GM18508 (cell line): Measurements from ENCODE around the gene EGR1.

ENCODE experiments used
- ATAC-seq: cut with Tn5 transposase; IDR thresholded peaks from one replicate; pipeline ENCODE4 v1.9.1; 2021; ENCODE audit warnings: moderate number of reproducible peaks; ENCODE audit not compliant: insufficient read depth, unreplicated experiment

Gene EGR1

GRCh38 chr5:138465261-138466124, at the start of gene EGR1:
TSS of gene EGR1 (plus strand) at chr5:138465479. CDS start at chr5:138465762, 283 bp downstream.
- peak; percentile 23 for ATAC-seq

- ATAC-seq = no peak
These were observed 46.8 kb upstream of the EGR1 start for GRCh38 chr5:138418444-138418843.

GRCh38 chr5:138425079-138425478, 40.2 kb upstream of the EGR1 start:
- no peak for ATAC-seq

DNA sequence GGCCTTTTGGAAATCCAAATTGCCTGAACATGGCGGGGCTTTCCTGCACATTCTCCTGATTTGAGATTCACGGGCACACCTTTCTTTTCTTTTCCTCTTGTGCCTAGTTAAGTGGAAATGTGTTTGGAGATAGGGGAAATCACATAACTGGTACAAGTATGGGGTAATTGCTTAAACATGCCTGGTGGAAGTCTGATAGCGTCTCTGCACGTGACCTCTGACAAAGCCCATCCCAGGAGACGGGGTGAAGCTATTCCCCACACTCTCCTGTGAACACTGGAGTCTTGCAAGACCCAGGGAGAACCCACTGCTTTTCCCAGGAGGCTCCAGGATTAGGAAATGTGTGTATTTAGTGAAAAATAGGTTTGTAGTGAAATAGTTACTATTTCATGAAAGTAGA, 29.3 kb upstream of the EGR1 start:
- ATAC-seq = no peak

DNA sequence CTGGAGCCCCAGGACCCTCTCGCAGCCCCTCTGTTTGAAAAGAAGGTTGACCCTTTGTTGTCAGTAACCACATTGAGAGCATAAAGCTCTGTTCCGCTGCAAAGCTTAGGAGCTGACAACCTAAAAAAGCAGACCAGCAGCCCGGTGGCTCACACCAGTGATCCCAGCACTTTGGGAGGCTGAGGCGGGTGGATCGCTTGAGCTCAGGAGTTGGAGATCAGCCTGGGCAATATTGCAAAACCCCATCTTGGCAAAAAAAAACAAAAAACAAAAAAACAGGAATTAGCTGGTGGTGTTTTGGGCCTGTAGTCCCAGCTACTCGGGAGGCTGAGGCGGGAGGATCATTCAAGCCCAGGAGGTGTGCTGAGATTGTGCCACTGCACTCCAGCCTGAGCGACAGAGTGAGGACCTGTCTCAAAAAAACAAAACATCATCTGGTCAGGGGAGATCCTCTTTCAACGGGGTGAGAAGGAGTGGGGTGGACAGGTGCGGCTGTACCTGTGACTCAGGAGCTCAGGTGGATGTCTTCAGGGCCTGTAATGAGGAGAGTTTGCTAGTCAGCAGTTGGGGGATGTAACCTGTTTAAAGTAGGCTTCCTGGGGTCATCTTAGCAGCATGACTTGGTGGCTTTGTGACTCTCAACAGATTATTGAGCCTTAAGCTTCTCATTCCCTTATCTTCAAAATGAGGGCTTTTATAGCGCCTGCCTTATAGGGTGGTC, 27.1 kb upstream of the EGR1 start:
- ATAC-seq = no peak

- no peak for ATAC-seq
These were observed 26.4 kb upstream of the EGR1 start, which contains the start of gene REEP2 for GRCh38 chr5:138438724-138439476. TSS of gene REEP2 (plus strand) at chr5:138439057. CDS start at chr5:138439209, 152 bp downstream.

DNA sequence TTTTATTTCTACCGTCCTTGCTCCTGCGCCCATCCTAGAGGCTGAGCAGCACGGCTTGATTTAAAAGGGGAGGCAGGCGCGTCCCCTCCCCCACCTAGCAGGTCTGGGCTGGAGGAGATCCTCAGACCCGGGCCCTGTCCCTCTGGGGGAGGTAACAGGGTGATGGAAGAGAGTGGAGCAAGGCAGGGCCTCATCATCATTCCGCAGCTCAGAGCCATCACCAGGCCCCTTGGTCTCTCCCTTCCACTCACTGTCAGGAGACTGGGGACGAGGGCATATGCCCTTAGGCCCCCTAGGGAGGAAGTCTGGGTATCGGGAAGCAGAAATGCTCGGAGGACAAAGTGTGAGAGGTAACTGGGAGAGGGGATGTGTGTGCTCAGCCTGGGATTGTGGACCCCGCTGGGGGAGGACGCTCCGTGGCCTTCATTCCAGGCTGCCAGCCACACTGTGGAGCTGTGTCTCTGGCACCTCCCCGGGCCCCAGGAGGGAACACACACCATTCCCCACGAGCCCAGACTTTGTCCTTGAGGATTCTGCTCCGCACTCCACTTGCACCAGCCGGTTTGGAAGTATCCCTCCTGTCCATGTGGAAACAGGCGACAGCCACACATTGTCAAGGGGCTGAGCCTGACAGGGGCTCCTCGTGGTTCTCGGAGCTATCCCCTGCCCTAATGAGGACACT, 25.7 kb upstream of the EGR1 start:
- no peak for ATAC-seq

DNA sequence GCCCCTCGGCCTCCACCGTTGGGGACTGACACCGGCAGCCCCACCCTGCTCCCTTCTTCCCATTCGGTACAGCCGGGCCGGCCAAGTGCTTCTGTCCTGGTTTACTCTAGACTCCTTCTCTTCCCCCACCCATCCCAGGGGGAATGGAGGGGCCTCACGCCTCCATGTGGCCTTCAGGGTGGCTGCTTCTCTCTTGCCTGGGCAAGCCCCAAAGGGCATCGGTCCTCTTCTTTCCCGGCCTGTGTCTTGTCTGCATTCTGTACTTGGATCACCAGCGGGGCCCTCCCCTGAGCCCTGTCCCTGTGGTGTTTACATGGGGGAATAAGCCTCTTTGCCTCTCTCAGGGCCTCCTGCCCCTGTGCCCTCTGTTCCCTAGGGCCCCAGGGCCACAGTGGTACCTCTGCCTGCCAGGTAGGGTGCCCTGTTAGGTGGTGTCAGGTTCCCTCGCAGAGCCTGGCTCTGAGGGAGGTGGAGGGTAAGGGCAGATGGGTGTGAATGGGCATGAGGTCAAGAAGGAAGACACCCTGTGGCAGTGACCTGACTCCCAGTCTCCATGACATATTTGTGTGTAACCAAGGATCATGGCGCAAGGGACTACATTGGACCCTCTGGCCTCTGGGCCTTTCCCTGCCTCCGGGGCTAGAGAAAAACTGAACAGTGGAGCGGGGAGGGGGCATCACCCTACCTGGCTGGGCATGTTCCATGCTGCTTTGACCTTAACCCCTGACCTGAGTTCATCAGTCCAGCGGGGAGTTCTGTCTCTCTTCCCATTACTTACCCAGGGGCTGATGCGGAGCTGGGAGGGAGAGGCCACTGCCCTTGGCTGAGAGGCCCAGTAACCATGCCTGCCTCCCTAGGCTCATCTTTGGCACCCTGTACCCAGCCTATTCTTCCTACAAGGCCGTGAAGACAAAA, 24.9 kb upstream of the EGR1 start:
- ATAC-seq = no peak

DNA sequence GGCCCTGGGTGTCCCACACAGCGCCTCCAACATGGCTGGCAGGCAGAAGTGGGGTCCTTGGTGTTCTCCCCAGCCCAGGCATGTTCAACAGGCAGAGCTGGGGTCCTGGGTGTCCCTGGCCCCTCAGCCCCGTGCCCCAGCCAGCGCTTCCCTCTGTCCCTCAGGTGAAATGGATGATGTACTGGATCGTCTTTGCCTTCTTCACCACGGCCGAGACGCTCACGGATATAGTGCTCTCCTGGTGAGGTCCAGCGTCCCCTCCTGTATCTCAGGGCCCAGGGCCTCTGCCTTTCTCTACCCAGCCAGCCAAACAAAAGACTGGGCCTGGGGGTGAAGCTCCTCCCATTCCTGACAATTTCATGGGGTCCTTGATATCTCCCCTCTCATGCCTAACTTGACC, 24.1 kb upstream of the EGR1 start:
- ATAC-seq = no peak

- no peak for ATAC-seq
These were observed 21.1 kb upstream of the EGR1 start for GRCh38 chr5:138444078-138444773.

DNA sequence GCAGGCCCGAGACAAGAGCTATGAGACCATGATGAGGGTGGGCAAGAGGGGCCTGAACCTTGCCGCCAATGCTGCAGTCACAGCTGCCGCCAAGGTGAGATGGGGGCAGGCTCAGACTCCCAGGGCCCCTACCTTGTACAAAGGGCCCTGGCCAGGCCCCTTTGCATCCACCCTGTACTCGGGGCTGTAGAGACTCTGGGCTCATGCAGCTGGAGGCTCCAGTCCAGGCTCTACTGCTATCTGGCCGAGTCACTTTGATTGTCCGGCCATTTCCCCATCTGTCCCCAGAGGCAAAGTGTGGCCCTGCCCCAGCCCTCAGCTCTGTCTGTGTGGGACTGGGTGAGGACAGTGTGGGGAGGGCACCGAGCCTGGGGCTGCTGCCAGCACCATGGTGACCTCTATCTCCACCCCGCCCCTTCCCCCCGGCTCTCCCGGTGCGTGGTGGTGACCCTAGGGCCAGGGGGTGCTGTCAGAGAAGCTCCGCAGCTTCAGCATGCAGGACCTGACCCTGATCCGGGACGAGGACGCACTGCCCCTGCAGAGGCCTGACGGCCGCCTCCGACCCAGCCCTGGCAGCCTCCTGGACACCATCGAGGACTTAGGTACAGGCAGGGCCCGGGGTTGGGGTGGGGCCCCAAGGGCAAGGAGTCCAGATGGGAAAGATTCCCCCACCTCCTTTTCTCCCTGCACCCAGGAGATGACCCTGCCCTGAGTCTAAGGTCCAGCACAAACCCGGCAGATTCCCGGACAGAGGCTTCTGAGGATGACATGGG, 20.3 kb upstream of the EGR1 start:
- no peak for ATAC-seq

- ATAC-seq = no peak
These were observed 19.6 kb upstream of the EGR1 start for GRCh38 chr5:138445547-138446271.

DNA sequence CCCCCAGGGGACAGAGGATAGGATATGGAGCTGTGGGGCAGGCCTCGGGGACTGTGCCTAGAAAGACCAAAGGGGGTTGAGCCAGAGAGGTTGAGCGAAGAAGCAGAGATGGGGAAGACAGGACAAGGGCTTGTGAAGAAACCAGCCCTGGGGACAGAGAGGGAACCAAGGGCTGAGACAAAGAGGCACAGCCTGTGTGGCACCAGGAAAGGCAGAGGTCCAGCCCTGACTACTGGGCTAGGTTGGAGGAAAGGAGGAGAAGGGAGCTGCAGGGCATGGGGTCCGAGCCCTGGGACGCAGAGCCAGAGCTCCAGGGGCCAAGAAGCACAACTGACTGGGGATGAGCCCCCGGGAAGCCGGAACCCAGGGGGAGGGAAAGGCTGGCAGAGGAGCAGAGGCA, 17.2 kb upstream of the EGR1 start:
- no peak for ATAC-seq

DNA sequence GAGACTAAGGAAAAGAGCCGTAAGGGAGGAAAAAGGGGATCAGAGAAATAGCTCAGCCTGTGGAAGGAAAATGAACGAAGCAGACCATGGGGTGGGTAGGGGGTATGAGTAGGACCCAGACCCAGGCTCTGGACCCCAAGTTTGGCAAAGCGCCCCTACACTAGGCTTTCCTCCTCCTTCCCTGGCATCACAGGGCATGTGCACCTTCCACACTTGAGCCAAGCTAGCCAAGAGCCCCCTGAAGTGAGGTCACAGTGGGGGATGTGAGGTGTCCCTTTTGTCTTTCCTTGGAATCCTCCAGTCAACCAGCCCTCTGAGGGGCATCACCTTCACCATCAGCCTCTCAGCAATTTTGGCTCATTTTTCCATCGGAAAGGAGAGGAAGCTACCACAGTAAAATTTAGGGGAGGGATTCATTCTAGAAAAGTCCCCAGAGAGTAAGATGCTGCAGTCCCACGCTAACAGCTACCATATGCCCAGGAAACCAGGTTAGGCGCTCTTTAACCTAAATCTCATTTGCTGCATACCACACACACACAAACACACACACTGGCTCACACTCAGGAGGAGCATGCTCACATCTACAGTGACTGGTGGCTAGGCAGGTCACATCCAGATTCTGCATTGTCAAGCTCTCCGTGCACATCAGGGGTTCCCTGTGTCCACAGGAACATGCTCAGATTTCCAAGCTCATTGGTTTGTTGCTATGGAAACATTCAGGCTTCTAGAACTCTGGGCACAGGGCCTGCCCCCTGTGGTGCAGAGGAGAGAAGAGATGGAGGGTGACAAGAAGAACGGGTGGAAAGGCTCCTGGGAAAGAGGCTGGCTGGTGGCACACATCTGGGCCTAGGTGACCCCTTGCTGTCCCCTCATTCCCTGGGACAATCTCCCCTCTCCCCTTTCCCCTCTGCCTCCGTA, 16.5 kb upstream of the EGR1 start:
- no peak for ATAC-seq

DNA sequence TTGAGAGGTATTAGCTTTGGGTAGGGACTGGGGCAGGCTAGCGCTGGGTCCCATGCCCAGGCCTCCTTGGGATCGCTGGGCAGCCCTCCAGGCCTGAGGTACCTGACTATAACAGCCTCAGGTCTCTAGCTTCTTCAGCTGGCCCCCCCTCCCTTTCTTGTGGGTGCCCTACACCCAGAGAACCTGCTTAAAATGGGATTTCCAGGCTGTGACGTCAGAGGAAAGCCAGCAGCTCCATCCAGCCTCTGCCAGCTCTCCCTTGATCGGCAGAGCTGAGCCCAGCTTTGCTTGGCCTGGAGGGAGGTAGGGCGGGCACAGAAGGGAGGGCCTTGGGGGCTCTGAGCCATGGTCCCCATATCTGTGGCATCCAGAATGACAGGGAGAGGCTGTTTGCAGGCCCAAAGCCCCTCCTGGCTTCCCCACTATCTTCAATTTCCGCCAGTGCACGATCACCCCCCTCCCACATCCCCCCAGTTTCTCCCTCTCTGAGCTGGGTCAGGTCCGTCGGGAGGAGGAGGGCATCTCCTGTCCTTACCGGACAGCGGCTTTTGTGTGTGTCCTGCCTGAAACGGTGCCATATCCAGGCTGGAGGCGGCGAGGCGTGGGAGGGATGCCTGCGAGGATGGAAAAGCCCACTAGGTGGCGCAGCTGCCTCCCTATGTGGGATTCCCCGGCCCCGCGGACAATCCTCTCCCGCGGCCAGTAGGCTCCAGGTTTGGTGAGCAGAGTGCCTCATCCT, 15.6 kb upstream of the EGR1 start:
- ATAC-seq = no peak

GRCh38 chr5:138450971-138451370, 14.3 kb upstream of the EGR1 start:
- no peak for ATAC-seq
